GM12873 (cell line): ENCODE measurements around the gene TAF5L.

Source experiments
- TF ChIP-seq, protein P1 (sequence below): IDR thresholded peaks from 2 replicates; pipeline ENCODE4 v1.5.1; 2012; ENCODE audit warnings: low read depth, mild to moderate bottlenecking, moderate library complexity, low read length, control low read depth; ENCODE audit not compliant: insufficient read depth; ENCODE audit errors: missing control alignments

TAF5L gene

DNA sequence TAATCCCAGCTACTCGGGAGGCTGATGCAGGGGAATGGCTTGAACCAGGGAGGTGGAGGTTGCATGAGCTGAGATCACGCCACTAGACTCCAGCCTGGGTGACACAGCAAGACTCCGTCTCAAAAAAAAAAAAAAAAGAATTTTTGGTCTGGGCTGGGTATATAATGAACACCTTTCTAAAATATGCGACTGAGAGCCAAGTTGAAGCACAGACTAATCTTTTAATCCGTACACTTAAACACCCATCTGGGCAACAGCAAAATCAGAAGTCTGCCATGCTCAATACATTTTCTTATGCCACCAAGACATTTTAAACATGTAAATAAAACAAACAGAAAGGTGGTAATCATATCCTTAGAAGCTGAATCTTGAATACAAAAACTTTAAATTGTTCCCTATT is 35.8 kb downstream of the TAF5L start:
- TF ChIP-seq, protein P1, sequence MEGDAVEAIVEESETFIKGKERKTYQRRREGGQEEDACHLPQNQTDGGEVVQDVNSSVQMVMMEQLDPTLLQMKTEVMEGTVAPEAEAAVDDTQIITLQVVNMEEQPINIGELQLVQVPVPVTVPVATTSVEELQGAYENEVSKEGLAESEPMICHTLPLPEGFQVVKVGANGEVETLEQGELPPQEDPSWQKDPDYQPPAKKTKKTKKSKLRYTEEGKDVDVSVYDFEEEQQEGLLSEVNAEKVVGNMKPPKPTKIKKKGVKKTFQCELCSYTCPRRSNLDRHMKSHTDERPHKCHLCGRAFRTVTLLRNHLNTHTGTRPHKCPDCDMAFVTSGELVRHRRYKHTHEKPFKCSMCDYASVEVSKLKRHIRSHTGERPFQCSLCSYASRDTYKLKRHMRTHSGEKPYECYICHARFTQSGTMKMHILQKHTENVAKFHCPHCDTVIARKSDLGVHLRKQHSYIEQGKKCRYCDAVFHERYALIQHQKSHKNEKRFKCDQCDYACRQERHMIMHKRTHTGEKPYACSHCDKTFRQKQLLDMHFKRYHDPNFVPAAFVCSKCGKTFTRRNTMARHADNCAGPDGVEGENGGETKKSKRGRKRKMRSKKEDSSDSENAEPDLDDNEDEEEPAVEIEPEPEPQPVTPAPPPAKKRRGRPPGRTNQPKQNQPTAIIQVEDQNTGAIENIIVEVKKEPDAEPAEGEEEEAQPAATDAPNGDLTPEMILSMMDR: no peak

DNA sequence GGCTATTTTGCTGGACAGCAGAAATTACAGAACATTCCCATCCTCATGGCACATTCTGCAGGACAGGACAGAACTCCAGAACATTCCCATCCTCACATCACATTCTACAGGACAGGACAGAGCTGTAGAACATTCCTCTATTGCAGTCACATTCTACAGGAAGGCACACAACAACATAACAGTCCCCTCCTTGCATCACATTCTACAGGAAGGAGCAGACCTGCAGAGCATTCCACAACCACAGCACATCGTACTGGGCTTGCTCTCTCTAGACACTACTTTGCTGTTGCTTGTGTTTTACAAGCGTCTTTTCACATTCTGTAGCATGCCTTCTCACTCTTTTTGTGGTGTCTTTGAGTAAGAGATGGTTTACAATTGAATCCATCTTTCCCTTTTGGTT is 40.6 kb downstream of the TAF5L start:
- TF ChIP-seq, protein P1: no peak

DNA sequence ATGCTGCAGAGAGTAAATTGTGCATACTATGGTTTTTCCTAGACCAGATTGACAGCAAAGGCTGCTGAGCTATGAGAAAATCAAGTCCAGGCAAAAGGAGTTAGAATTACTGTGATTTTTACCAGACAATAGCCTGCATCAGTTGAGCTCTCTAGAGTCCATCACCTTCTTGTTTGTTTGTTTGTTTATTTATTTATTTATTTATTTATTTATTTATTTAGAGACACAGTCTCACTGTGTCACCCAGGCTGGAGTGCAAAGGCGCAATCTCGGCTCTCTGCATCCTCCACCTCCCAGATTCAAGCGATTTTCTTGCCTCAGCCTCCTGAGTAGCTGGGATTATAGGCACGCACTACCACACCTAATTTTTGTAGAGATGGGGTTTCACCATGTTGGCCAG is 43.2 kb downstream of the TAF5L start:
- TF ChIP-seq, protein P1: no peak

DNA sequence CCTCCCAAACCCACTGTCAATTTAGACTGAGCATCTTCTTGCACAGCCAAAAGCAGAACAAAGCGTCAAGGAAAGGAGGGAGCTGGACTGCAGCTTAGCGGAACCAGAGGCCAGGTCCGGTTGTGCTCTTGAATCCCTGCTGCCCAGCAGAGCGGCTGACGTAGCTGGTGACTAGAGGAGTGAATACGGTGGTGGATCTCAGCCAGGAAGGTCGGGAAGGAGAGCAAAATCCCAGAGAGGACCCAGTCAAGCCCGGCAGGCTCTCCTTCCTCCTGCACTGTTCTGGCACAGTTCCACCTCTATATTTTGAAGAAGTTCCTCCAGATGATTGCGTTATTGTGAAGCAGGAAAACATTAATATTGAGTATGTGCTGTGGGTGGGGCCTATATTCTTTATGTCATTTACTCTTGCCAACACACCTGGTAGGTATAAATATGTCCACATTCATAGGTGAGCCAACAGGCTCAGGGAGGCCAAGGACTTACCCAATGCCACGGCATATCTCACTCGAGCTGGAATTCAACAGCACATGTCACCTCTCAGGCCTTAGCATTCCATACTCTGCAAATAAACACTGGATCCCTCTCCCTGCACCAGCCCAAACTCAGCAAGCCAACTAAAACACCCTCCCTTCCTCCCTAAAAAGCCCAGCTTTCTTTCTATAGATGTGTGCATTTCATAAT is 43.8 kb downstream of the TAF5L start:
- TF ChIP-seq, protein P1: no peak

DNA sequence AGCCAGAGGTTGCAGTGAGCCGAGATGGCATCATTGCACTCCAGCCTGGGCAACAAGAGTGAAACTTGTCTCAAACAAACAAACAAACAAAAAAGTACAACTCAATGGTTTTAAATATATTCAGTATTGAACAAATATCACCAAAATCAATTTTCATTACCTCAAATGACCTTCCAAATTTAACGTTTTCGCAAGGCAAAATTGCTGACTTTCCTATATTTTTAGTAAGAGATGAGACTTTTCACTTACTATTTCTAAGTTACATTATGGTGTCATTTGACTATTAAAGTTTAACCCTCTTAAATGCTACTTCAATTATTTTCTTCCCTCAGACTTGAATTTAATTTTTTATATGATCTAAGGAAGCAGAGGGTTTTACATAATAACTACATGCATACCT is 44.4 kb downstream of the TAF5L start:
- TF ChIP-seq, protein P1: no peak

DNA sequence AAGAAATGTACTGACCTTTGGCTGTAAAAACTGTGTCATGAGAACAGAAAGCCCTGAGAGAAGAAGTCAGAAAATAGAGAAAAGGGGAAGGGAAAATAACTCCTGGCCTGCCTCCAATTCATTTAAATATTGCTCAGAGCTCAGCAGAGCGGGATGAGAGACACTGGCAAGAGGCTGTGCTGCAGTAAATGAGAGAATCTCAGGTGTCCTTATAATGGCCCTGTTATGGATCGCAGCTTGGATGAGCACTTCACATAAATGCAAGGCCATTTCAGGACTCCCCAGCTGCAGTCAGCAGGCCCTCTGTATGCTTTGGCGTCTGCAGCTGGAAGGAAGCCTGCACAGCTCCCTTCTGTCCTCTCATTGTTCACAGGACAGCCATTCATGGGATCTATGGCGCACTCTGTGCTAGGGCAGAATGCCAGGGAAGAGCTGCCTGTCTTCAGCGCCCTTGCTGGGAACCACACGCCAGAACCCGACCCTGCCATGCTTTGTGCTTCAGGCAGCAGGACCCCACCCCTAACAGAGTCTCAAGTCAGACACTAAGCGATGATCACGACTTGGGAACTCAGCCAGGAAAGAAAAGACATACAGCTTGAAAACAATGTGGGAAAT is 46.8 kb downstream of the TAF5L start:
- TF ChIP-seq, protein P1: no peak

DNA sequence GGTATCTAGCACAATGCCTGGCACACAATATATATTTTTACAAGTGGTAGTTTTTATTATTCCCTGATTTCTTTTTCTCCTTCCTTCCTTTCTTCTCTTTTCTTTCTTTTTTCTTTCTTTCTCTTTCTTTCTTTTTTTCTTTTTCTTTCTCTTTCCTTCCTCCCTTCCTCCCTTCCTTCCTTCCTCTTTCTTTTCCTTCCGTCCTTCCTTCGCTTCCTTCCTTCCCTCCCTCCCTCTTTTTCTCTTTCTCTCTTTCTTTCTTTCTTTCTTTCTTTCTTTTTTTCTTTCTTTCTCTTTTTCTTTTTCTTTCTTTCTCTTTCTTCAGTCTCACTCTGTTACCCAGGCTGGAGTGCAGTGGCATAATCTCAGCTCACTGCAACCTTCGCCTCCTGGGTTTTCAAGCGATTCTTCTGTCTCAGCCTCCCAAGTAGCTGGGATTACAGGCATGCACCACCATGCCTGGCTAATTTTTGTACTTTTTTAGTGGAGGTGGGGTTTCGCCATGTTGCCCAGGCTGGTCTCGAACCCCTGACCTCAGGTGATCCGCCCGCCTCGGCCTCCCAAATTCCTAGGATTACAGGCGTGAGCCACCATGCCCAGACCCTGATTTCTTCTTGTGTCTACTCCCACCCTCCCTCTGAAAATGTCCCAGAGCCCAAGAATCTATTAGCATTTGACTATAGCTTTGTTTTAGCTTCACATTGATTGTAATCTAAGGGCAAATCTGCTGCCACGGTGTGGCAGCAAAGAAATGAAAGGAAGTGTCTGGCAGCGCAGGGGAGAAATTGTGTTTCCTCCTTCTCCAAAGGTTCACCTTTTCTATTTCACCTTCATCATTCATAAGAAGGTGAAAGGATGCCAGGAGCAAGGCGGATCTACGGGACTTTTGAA is 47.5 kb downstream of the TAF5L start:
- TF ChIP-seq, protein P1: peak; percentile 12
